ENCODE results near the gene CCSER2. TPM values are rescaled to one million over a fixed set of nuclear protein-coding genes. Genes with fewer than 3 reads are reported as not detected.

CCSER2 gene
- total RNA-seq, 3 donors from 2014 or later, result 49.8 to 61.2 (median 49.9) TPM

DNA sequence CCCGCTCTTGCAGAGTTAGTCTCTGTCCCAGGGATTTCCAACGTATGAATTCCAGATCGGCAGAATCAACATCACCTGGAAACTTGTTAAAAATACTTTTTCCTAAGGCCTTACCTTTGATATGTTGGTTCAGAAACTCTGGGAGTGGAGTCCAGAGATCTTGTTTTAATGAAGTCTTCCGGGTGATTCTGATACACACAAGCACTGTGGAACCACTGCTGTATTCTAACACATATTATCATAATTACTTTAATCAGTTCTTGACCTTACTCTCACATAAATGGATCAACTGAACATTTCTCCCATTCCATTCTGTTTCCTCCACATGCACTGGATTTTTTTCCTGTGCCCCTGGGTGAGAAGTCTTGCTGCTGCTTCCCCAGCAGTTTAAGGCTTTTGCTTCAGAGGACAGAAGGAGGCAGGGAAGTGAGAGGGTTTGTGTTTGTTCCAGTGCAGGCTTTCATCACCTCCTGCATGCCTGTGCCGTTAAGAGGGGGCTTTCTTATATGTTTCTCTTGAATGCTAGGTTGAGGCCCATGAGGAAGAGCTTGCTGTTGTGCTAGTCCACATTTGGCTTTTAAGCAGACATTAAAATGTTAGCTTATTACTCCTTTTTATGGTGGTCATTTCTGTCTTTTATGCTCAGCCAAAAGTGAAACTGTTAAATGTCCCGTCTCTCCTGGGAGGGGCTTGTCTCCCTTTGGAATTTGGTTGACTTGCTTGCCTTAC, 32.4 kb downstream of the CCSER2 start:
- no peak for DNase-seq (ENCODE audit: low spot score in 2 of 2)
- no peaks in the 10 kb centered on the region for H3K4me1 ChIP-seq

DNA sequence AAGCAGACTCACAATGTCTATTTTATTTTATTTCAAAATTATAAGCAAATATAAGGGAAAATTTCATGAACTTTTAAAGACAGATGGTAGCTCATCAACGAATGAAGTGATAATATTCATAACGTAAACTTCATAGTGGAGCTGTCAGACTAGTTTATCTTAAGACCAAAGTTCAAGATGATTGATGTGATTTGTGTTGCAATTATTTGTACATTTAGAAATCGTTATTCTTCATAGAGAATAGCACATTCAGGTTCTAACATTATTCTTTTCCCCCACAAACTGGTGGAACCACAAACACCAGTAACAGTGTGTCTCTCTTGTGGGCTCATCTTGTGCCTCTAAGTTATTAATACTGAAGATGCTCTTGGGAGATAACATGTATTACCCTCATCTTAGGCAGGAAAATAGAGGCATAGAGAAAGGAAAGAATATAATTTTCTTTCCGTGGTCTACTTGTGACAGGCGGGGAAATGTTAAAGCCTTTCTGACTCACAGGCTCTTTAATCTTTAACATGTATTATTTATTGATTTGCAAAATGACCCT, 37.0 kb downstream of the CCSER2 start:
- no peak overlapping the region for H3K4me3 ChIP-seq
- no peaks in the 10 kb centered on the region for H3K27me3 ChIP-seq
- no peak overlapping the region for H3K27ac ChIP-seq
- TF ChIP-seq POLR2A (IDR thresholded peaks at IDR 0.05) (no peak), POLR2AphosphoS5 (IDR thresholded peaks at IDR 0.05) (no peak), CTCF (IDR thresholded peaks at IDR 0.05) (no peak)
- H3K36me3 ChIP-seq, result no peaks in the 10 kb centered on the region
- intact Hi-C loops (cut with DNase I; ENCODE audit: low total_unique reads), result no loop called here
- H3K9me3 ChIP-seq, result no peaks in the 10 kb centered on the region
- H3K4me1 ChIP-seq, result no peaks in the 10 kb centered on the region
- no peak for DNase-seq (ENCODE audit: low spot score in 2 of 2)

More for the DNA sequence above, 32.4 kb downstream of the CCSER2 start:
- intact Hi-C loops (cut with DNase I; ENCODE audit: low total_unique reads), result no loop called here
- H3K27me3 ChIP-seq, result no peaks in the 10 kb centered on the region
- peak overlapping the region; percentile 40 to 65 for H3K27ac ChIP-seq
- H3K9me3 ChIP-seq, result no peaks in the 10 kb centered on the region
- no peak for TF ChIP-seq POLR2AphosphoS5 (IDR thresholded peaks at IDR 0.05)
- TF ChIP-seq CTCF (IDR thresholded peaks at IDR 0.05), result no peak
- TF ChIP-seq POLR2A (IDR thresholded peaks at IDR 0.05), result no peak
- H3K4me3 ChIP-seq, result peak overlapping the region; percentile 10 to 56 (median 40)
- no peaks in the 10 kb centered on the region for H3K36me3 ChIP-seq

- no peaks in the 10 kb centered on the region for H3K9me3 ChIP-seq
- no peaks in the 10 kb centered on the region for H3K36me3 ChIP-seq
- no peaks in the 10 kb centered on the region for H3K27me3 ChIP-seq
- no peak for DNase-seq (ENCODE audit: low spot score in 2 of 2)
- no peak overlapping the region for H3K4me3 ChIP-seq
- H3K4me1 ChIP-seq, result no peaks in the 10 kb centered on the region
- intact Hi-C loops (cut with DNase I; ENCODE audit: low total_unique reads), result no loop called here
- no peak overlapping the region for H3K27ac ChIP-seq
- TF ChIP-seq POLR2A (IDR thresholded peaks at IDR 0.05) (no peak), CTCF (IDR thresholded peaks at IDR 0.05) (no peak), POLR2AphosphoS5 (IDR thresholded peaks at IDR 0.05) (no peak)
Observed at GRCh38 chr10:84366041-84366440, 37.7 kb downstream of the CCSER2 start.

DNA sequence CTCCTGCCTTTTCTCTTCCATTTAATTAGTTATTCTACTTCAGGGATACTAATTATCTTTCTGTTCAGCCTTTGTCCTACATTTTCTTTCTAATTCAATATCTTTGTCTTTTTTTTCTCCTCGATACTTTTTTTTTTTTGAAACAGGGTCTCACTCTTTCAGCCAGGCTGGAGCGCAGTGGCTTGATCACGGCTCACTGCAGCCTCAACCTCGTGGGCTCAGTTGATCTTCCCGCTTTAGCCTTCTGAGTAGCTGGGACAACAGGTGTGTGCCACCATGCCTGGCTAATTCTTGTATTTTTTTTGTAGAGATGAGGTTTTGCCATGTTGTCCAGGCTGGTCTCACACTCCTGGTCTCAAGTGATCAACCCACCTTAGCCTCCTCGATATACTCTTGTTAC, 38.9 kb downstream of the CCSER2 start:
- intact Hi-C loops (cut with DNase I; ENCODE audit: low total_unique reads), result no loop called here

More for the DNA sequence above, 38.9 kb downstream of the CCSER2 start:
- no peak overlapping the region for H3K4me3 ChIP-seq
- H3K27ac ChIP-seq, result no peak overlapping the region
- H3K4me1 ChIP-seq, result no peaks in the 10 kb centered on the region
- H3K27me3 ChIP-seq, result no peaks in the 10 kb centered on the region
- TF ChIP-seq POLR2A (IDR thresholded peaks at IDR 0.05) (no peak), CTCF (IDR thresholded peaks at IDR 0.05) (no peak), POLR2AphosphoS5 (IDR thresholded peaks at IDR 0.05) (no peak)
- H3K36me3 ChIP-seq, result no peaks in the 10 kb centered on the region
- DNase-seq (ENCODE audit: low spot score in 2 of 2), result no peak
- no peaks in the 10 kb centered on the region for H3K9me3 ChIP-seq

All from breast epithelium (tissue), 4 donors.